Naive B cell (primary cell): Measurements from ENCODE around the gene EIF3B. TPM values are rescaled to one million over a fixed set of nuclear protein-coding genes. Genes with fewer than 3 reads are reported as not detected.

Source experiments
- ATAC-seq, 2 donors: fragments of 150-1000 bp; cut with Tn5 transposase; 2 replicates each; pipeline ENCODE4 v1.10.0; 2021; ENCODE audit warnings: low read depth in 2 of 2, mild to moderate bottlenecking in 2 of 2, moderate library complexity in 2 of 2
- DNase-seq: peaks from one replicate; pipeline ENCODE4 v3.0.0; 2022
- H3K27ac Mint-ChIP-seq, 6 donors: one replicate each; pipeline ENCODE4 v1.8.0; 2020 to 2022; ENCODE audit warnings: mild to moderate bottlenecking in 6 of 6, mixed read lengths in 6 of 6, moderate library complexity in 5 of 6, inconsistent platforms in 2 of 6
- H3K27me3 Mint-ChIP-seq, 3 donors: one replicate each; pipeline ENCODE4 v1.8.0; 2021 to 2022; ENCODE audit warnings: mixed read lengths in 3 of 3, mild to moderate bottlenecking in 1 of 3
- H3K36me3 Mint-ChIP-seq, 2 donors: one replicate each; pipeline ENCODE4 v1.8.0; 2020 to 2022; ENCODE audit warnings: mixed read lengths in 2 of 2, inconsistent platforms in 1 of 2, mild to moderate bottlenecking in 1 of 2
- H3K4me1 Mint-ChIP-seq, 3 donors: one replicate each; pipeline ENCODE4 v1.8.0; 2020 to 2022; ENCODE audit warnings: mixed read lengths in 3 of 3, inconsistent platforms in 1 of 3, mild to moderate bottlenecking in 1 of 3, moderate library complexity in 1 of 3
- H3K4me3 Mint-ChIP-seq, 8 donors: one replicate each; pipeline ENCODE4 v1.8.0; 2020 to 2022; ENCODE audit warnings: mild to moderate bottlenecking in 8 of 8, mixed read lengths in 8 of 8, moderate library complexity in 8 of 8, inconsistent platforms in 2 of 8
- H3K9me3 Mint-ChIP-seq, 7 donors: one replicate each; pipeline ENCODE4 v1.8.0; 2020 to 2022; ENCODE audit warnings: mixed read lengths in 7 of 7, mild to moderate bottlenecking in 5 of 7, inconsistent platforms in 2 of 7, moderate library complexity in 1 of 7
- polyA plus RNA-seq, 6 donors: library from polyadenylated mRNA; unstranded; fragments of 300-500 nt; fragmentation: Illumina TruSeq; gene quantifications; one replicate each; pipeline ENCODE4 v1.2.3, GENCODE V29; 2021; ENCODE audit warnings: low read depth in 6 of 6

The EIF3B gene
- polyA plus RNA-seq, 6 donors from 2014 or later = 69.6 to 123 (median 94.4) TPM

DNA sequence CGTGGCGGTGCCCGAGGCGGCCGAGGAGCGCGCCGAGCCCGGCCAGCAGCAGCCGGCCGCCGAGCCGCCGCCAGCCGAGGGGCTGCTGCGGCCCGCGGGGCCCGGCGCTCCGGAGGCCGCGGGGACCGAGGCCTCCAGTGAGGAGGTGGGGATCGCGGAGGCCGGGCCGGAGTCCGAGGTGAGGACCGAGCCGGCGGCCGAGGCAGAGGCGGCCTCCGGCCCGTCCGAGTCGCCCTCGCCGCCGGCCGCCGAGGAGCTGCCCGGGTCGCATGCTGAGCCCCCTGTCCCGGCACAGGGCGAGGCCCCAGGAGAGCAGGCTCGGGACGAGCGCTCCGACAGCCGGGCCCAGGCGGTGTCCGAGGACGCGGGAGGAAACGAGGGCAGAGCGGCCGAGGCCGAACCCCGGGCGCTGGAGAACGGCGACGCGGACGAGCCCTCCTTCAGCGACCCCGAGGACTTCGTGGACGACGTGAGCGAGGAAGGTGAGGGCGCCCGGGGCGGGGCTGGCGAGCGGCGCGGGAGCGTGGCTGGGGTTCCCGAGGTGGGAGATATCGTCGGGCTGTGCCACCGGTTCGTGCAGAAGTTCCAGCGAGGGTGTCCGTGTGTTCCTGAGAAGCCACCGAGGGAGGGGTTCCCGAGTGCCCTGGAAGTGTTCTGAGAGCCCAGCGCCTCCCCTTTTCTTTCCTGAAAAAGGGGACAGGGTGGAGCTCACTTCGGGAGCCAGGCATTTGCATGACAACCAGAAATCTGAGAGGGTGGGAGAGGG lies 495 bp downstream of the EIF3B start:
- Mint-ChIP-seq H3K27ac (peak overlapping the region in 4 of 6 donors; percentile 67 to 100 (median 83)), H3K4me3 (peak overlapping the region; percentile 82 to 97 (median 94))
- ATAC-seq = peak; percentile 0 to 1

DNA sequence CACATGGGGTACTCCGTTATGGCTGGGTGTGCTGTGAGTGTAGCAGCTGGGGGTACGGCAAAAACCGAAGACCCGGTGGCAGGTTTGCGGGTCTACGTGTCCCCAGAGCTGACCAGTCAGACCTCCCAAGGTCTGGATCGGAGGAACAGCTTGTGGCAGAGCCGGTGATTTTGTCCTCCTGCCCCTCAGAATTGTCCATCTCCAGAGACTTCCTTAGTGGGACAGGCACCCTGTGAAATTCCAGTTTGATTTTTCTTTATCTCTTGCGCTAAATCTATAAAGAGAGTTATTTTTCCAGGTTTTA lies 1.0 kb downstream of the EIF3B start:
- Mint-ChIP-seq H3K4me3 (peak overlapping the region; percentile 74 to 94 (median 84)), H3K27ac (peak overlapping the region; percentile 44 to 100 (median 80)), H3K9me3 (no peaks in the 10 kb centered on the region), H3K27me3 (no peaks in the 10 kb centered on the region), H3K4me1 (peaks cover 25 to 56% (median 42%) of the 10 kb centered on the region in 3 donors), H3K36me3 (peaks cover 0 to 5% of the 10 kb centered on the region in 2 donors)
- no peak for DNase-seq
- no peak for ATAC-seq

More for the DNA sequence above, 495 bp downstream of the EIF3B start:
- no peaks in the 10 kb centered on the region for H3K9me3 Mint-ChIP-seq
- DNase-seq = no peak
- H3K36me3 Mint-ChIP-seq = peaks cover 0 to under 1% of the 10 kb centered on the region in 2 donors
- H3K4me1 Mint-ChIP-seq = peaks cover 20 to 51% (median 37%) of the 10 kb centered on the region in 3 donors
- no peaks in the 10 kb centered on the region for H3K27me3 Mint-ChIP-seq

- no peak for DNase-seq
- Mint-ChIP-seq H3K27ac (peak overlapping the region in 4 of 6 donors; percentile 8 to 76 (median 46)), H3K27me3 (no peaks in the 10 kb centered on the region), H3K4me3 (peak overlapping the region in 7 of 8 donors; percentile 26 to 94 (median 77)), H3K9me3 (no peaks in the 10 kb centered on the region), H3K36me3 (peaks cover 0 to 7% of the 10 kb centered on the region in 2 donors), H3K4me1 (peaks cover 27 to 58% (median 43%) of the 10 kb centered on the region in 3 donors)
- ATAC-seq = no peak
Measured at GRCh38 chr7:2357165-2357564, 2.5 kb downstream of the EIF3B start.

DNA sequence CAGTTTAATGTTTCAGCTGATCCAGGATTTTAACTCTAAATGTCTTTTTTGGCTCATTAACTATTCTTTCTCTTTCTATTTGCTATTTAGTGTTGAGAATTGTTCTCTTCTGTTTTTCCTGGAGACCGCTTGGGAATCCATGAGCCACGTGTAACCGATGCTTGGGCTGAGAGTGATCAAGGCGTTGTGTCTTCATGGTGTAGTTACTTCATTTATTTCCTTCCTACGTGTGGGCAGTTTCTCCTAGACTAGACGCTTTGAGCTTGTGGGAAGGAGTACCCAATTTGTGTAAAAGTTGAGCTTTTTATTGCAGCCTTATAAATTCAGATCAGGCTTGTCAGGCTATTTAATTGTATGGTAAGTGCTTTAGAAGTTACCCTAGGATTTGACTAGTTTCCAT lies 2.9 kb downstream of the EIF3B start:
- ATAC-seq = no peak
- H3K27me3 Mint-ChIP-seq = no peaks in the 10 kb centered on the region
- peaks cover 27 to 60% (median 43%) of the 10 kb centered on the region in 3 donors for H3K4me1 Mint-ChIP-seq
- peak overlapping the region in 7 of 8 donors; percentile 26 to 94 (median 74) for H3K4me3 Mint-ChIP-seq
- H3K9me3 Mint-ChIP-seq = no peaks in the 10 kb centered on the region
- H3K36me3 Mint-ChIP-seq = peaks cover 0 to 7% of the 10 kb centered on the region in 2 donors
- peak overlapping the region; percentile 3 to 86 (median 59) for H3K27ac Mint-ChIP-seq
- DNase-seq = no peak

DNA sequence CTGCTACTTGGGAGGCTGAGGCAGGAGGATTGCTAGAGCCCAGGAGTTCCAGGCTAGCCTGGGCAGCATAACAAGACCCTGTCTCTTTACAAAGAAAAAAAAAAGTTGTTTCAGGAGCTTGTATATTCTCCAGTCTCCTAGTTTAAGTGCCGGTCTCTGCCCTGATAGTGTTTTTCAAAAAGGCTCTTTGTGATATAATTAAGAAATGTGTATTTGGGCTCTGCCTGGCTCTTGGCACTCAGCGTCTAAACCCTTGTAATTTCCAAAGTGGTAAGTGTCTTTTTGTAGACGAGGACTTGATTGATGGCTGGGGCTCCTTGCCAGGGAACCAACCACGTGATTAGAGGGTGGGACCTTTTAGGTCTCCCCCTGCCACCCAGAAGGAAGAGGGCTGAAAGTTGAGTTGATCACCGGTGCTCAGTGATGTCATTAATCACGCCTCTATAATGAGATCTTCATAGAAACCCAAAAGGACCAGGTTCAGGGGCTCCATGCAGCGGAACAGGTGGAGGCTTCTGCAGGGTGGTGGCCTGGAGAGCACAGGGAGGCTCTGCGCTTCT lies 4.4 kb downstream of the EIF3B start:
- H3K9me3 Mint-ChIP-seq = no peaks in the 10 kb centered on the region
- H3K27ac Mint-ChIP-seq = no peak overlapping the region
- ATAC-seq (no peak), DNase-seq (no peak)
- peaks cover 23 to 53% (median 38%) of the 10 kb centered on the region in 3 donors for H3K4me1 Mint-ChIP-seq
- H3K27me3 Mint-ChIP-seq = no peaks in the 10 kb centered on the region
- H3K4me3 Mint-ChIP-seq = peak overlapping the region in 2 of 8 donors; percentile 30 to 35
- H3K36me3 Mint-ChIP-seq = peaks cover 2 to 14% of the 10 kb centered on the region in 2 donors

GRCh38 chr7:2359610-2360009 lies 5.0 kb downstream of the EIF3B start:
- H3K27ac Mint-ChIP-seq = peak overlapping the region in 2 of 6 donors; percentile 26 to 64
- H3K36me3 Mint-ChIP-seq = peaks cover 8 to 14% of the 10 kb centered on the region in 2 donors
- no peaks in the 10 kb centered on the region for H3K9me3 Mint-ChIP-seq
- DNase-seq (no peak), ATAC-seq (no peak)
- no peaks in the 10 kb centered on the region for H3K27me3 Mint-ChIP-seq
- peak overlapping the region in 1 of 8 donors; percentile 35 for H3K4me3 Mint-ChIP-seq
- peaks cover 20 to 49% (median 33%) of the 10 kb centered on the region in 3 donors for H3K4me1 Mint-ChIP-seq

DNA sequence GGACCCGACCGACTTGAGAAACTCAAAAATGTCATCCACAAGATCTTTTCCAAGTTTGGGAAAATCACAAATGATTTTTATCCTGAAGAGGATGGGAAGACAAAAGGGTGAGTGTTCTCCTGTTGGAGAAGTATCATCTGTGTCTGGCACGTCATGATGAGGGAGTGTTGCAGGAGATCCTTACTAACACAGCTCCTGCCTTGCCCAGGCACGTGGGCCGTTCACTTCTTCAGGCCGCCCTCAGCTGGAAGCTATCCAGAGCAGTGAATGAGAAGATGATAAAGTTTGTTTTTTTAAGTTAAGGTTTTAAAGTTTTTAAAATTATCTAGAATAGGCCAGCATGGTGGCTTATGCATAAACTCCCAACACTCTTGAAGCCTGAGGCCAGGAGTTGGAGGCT lies 6.2 kb downstream of the EIF3B start:
- H3K36me3 Mint-ChIP-seq = peaks cover 14% of the 10 kb centered on the region in 2 donors
- ATAC-seq = no peak

DNA sequence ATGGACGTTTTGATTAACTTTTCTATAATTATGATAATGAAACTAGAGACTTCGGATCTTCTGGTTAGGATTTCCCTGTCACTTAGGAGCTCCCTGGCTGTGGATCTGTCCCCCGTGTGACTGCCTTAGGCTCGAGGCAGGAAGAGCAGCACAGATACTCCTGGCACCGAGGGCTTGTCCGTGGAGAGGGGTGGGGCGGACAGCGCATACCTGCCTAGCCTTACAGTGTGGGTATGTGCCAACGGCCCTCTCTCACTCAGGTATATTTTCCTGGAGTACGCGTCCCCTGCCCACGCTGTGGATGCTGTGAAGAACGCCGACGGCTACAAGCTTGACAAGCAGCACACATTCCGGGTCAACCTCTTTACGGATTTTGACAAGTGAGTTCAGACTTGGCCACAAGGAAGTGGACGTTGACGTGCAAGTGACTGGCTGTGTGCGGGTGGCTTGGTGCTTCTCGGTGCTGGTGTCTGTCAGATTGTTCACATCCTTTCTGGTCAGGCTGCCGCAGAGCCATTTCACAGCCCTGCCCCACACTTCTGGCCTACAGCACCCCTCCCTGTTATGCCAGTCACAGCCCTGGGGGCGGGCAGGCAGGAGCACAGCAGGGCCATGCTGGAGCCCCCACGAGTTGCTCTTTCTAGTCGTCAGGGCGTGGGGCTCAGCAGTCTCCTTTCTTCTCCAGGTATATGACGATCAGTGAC lies 7.9 kb downstream of the EIF3B start:
- no peak for ATAC-seq
- H3K4me1 Mint-ChIP-seq = peaks cover 18 to 31% (median 26%) of the 10 kb centered on the region in 3 donors

More for the DNA sequence above, 6.2 kb downstream of the EIF3B start:
- DNase-seq = no peak
- Mint-ChIP-seq H3K9me3 (no peaks in the 10 kb centered on the region), H3K4me1 (peaks cover 20 to 48% (median 32%) of the 10 kb centered on the region in 3 donors), H3K27me3 (no peaks in the 10 kb centered on the region), H3K4me3 (no peak overlapping the region), H3K27ac (no peak overlapping the region)

DNA sequence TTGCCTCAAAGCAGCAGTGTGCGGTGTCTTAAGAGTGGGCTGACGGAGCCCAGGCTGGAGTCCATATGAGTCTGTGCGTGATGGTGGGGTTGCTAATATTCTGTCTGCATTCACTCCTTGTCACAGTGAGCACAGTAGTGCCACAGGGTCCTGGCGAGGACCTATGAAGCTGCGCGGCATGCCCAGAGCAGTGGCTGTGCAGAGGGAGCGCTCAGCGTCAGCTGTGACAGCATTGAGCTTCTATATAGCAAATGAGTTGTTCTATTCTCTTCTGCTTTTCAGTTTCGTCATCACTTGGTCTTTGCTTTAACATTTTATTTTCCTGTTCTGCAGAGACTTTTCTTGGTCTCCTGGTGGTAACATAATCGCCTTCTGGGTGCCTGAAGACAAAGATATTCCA lies 14.5 kb downstream of the EIF3B start:
- Mint-ChIP-seq H3K4me1 (no peaks in the 10 kb centered on the region), H3K9me3 (no peaks in the 10 kb centered on the region), H3K27ac (peak overlapping the region in 1 of 6 donors; percentile 29), H3K36me3 (peaks cover 20 to 29% of the 10 kb centered on the region in 2 donors), H3K4me3 (peak overlapping the region in 1 of 8 donors; percentile 29), H3K27me3 (no peaks in the 10 kb centered on the region)
- DNase-seq = no peak
- no peak for ATAC-seq

More for the DNA sequence above, 7.9 kb downstream of the EIF3B start:
- Mint-ChIP-seq H3K4me3 (peak overlapping the region in 1 of 8 donors; percentile 9), H3K36me3 (peaks cover 14% of the 10 kb centered on the region in 2 donors), H3K27ac (no peak overlapping the region), H3K27me3 (no peaks in the 10 kb centered on the region), H3K9me3 (no peaks in the 10 kb centered on the region)
- no peak for DNase-seq

- no peaks in the 10 kb centered on the region for H3K9me3 Mint-ChIP-seq
- no peaks in the 10 kb centered on the region for H3K4me1 Mint-ChIP-seq
- DNase-seq (no peak), ATAC-seq (no peak)
- H3K27ac Mint-ChIP-seq = no peak overlapping the region
- H3K4me3 Mint-ChIP-seq = no peak overlapping the region
- no peaks in the 10 kb centered on the region for H3K27me3 Mint-ChIP-seq
- H3K36me3 Mint-ChIP-seq = peaks cover 26% of the 10 kb centered on the region in 2 donors
Measured at GRCh38 chr7:2371329-2371728, 16.7 kb downstream of the EIF3B start.

DNA sequence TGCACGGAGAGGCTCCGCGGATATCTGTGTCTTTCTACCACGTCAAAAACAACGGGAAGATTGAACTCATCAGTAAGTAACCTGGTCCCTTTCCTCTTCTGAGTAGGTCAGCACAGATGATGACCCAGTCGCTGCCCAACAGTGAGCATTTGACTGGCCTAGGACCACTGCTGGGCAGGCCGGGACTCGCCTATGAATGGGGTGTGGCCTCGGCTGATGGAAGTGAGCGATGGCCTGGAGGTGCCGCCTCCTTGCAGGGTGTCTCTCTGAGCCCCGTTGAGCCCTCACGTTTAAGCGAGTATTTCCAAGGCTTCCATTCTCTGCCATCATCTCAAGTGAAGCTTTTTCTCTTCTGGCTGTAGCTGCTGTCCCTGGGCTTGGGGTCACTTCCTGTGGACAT lies 18.1 kb downstream of the EIF3B start:
- Mint-ChIP-seq H3K4me3 (no peak overlapping the region), H3K27me3 (no peaks in the 10 kb centered on the region), H3K27ac (peak overlapping the region in 2 of 6 donors; percentile 19 to 78), H3K36me3 (peaks cover 26 to 37% of the 10 kb centered on the region in 2 donors), H3K9me3 (no peaks in the 10 kb centered on the region), H3K4me1 (peaks cover 0 to 4% (median 0%) of the 10 kb centered on the region in 3 donors)
- no peak for DNase-seq
- ATAC-seq = no peak

DNA sequence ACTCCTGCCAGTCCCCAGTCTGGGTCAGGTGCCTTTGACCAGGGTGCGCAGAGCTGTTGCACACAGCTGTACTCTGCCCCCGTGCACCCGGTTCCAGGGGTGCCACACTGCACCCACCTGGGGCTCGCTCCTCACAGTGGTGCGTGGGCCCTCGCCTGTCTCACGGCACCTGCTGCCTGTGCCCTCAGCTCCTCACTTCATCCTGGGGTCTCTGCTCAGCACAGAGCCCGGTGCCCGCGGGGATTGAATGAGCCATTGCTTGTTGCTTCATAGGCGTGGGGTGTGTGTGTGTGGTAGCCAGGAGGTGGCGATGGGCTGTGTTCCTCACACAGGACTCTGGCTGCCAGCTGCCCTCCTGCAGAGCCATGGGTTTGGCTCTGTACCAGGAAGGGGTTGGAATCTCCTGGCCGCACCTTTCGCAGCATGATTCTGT lies 18.5 kb downstream of the EIF3B start:
- Mint-ChIP-seq H3K4me3 (no peak overlapping the region), H3K36me3 (peaks cover 26 to 39% of the 10 kb centered on the region in 2 donors), H3K9me3 (no peaks in the 10 kb centered on the region), H3K27ac (no peak overlapping the region), H3K4me1 (peaks cover 0 to 5% (median 0%) of the 10 kb centered on the region in 3 donors), H3K27me3 (no peaks in the 10 kb centered on the region)
- ATAC-seq (no peak), DNase-seq (no peak)

- Mint-ChIP-seq H3K27ac (no peak overlapping the region), H3K4me3 (no peak overlapping the region), H3K36me3 (peaks cover 25 to 43% of the 10 kb centered on the region in 2 donors), H3K4me1 (peaks cover 0 to 8% (median 0%) of the 10 kb centered on the region in 3 donors), H3K9me3 (no peaks in the 10 kb centered on the region), H3K27me3 (no peaks in the 10 kb centered on the region)
- no peak for ATAC-seq
- DNase-seq = no peak
Measured at GRCh38 chr7:2373646-2374045, 19.0 kb downstream of the EIF3B start.
